ENCODE data around the gene MAP3K5.

GRCh38 chr6:136535880-136536650, 256.2 kb downstream of the MAP3K5 start:
- TF ChIP-seq EZH2phosphoT487 (IDR thresholded peaks at IDR 0.05) (no peak), CTCF (IDR thresholded peaks at IDR 0.05) (no peak)
